ENCODE results near the gene CD274. TPM values are rescaled to one million over a fixed set of nuclear protein-coding genes. Genes with fewer than 3 reads are reported as not detected.

The CD274 gene
- total RNA-seq: 6.5 and 19.7 TPM in 2 replicates

GRCh38 chr9:5450359-5451091, at the start of gene CD274:
Gene CD274, plus strand, starts transcription at chr9:5450542. Its CDS starts 5,572 bp downstream, at chr9:5456114.

GRCh38 chr9:5437254-5438216, 12.8 kb upstream of the CD274 start, which contains the start of gene PLGRKT:
Gene PLGRKT, minus strand, starts transcription at chr9:5437925. Its CDS starts 5,948 bp downstream, at chr9:5431977.

GRCh38 chr9:5510360-5510931, 60.1 kb downstream of the CD274 start, which contains the start of gene PDCD1LG2:
Gene PDCD1LG2, plus strand, starts transcription at chr9:5510531. Its CDS starts 12,016 bp downstream, at chr9:5522547.

Other genes with a start within 250 kb of the CD274 start
- gene INSL4, start 219.1 kb upstream of the CD274 start, total RNA-seq: not detected in 2 replicates
- not detected in 2 replicates for gene RLN2, start 145.8 kb upstream of the CD274 start, total RNA-seq
- gene RLN1, start 110.7 kb upstream of the CD274 start, total RNA-seq: not detected in 2 replicates
- 9.0 and 16.5 TPM in 2 replicates for gene PLGRKT, start 12.6 kb upstream of the CD274 start, total RNA-seq
- gene PDCD1LG2, start 60.0 kb downstream of the CD274 start, total RNA-seq: 12.1 and 22.4 TPM in 2 replicates
- gene RIC1, start 178.6 kb downstream of the CD274 start, total RNA-seq: 31.4 and 47.9 TPM in 2 replicates